K562 (cell line): ENCODE results near the gene TRRAP. TPM values are rescaled to one million over a fixed set of nuclear protein-coding genes. Genes with fewer than 3 reads are reported as not detected.
A peak's percentile ranks its signal among the peaks of the same experiment; 100 is the strongest.

Source experiments
- ELF2 ChIP-seq: fragments of 250-450 bp; sonication (Bioruptor Pico); IDR thresholded peaks from 2 replicates; pipeline ENCODE4 v1.5.0; 2021; ENCODE audit warnings: mild to moderate bottlenecking
- MTA2 ChIP-seq: fragments of 450-650 bp; IDR thresholded peaks from 2 replicates; pipeline ENCODE4 v1.6.1; 2016; ENCODE audit warnings: low read depth
- NBN ChIP-seq: fragments of 450-650 bp; IDR thresholded peaks from 2 replicates; pipeline ENCODE4 v1.6.1; 2016; ENCODE audit warnings: low read depth, mild to moderate bottlenecking
- PHB ChIP-seq: fragments of 250-450 bp; sonication (Bioruptor Pico); IDR thresholded peaks from 2 replicates; pipeline ENCODE4 v1.5.0; 2021
- PHF20 ChIP-seq: fragments of 450-650 bp; IDR thresholded peaks from 2 replicates; pipeline ENCODE4 v1.6.1; 2018; ENCODE audit not compliant: partially characterized antibody
- polyA plus RNA-seq, 8 experiments: library from polyadenylated mRNA; depleted of rRNA in 4 of 8; stranded (reverse) in 5 of 8; unstranded in 3 of 8; fragments of >200 nt; fragmentation: Nextera tagmentation in 2 of 8; fragmentation: Illumina TruSeq in 1 of 8; extraction: Ambion mirVana in 2 of 8; extraction: Trizol in 1 of 8; gene quantifications; 2 replicates each; pipeline versions ENCODE4 v1.2.1 to v1.2.3, GENCODE V29; 2011 to 2014; ENCODE audit warnings: inconsistent platforms in 1 of 8, missing spikeins in 1 of 8
- total RNA-seq, 7 experiments: library from RNA; depleted of rRNA in 6 of 7; stranded (reverse); fragments of >200 nt in 6 of 7; fragmentation: Illumina TruSeq in 2 of 7; extraction: Trizol in 2 of 7; gene quantifications; 2 replicates each; pipeline versions ENCODE4 v1.2.1 to v1.2.3, GENCODE V29; 2011 to 2021; ENCODE audit warnings: low replicate concordance in 1 of 7
- TF ChIP-seq, protein P1 (sequence below): fragments of 200-600 bp; sonication (generic); IDR thresholded peaks from one replicate; pipeline ENCODE4 v1.6.1; 2012; ENCODE audit warnings: mild to moderate bottlenecking, low read depth, low read length, inconsistent platforms
- TF ChIP-seq, protein P2 (sequence below), 2 experiments: fragments of 450-650 bp; conservative IDR thresholded peaks; 2 replicates each; pipeline ENCODE4 v1.6.1; 2017; ENCODE audit warnings: mild to moderate bottlenecking in 2 of 2, moderate library complexity in 2 of 2

Gene TRRAP
- total and polyA plus RNA-seq, 9 of the 15 experiments (the other 6 are each of a cell fraction or from before 2014, with no cell fraction given): 1.3 to 47.2 (median 9.7) TPM

DNA sequence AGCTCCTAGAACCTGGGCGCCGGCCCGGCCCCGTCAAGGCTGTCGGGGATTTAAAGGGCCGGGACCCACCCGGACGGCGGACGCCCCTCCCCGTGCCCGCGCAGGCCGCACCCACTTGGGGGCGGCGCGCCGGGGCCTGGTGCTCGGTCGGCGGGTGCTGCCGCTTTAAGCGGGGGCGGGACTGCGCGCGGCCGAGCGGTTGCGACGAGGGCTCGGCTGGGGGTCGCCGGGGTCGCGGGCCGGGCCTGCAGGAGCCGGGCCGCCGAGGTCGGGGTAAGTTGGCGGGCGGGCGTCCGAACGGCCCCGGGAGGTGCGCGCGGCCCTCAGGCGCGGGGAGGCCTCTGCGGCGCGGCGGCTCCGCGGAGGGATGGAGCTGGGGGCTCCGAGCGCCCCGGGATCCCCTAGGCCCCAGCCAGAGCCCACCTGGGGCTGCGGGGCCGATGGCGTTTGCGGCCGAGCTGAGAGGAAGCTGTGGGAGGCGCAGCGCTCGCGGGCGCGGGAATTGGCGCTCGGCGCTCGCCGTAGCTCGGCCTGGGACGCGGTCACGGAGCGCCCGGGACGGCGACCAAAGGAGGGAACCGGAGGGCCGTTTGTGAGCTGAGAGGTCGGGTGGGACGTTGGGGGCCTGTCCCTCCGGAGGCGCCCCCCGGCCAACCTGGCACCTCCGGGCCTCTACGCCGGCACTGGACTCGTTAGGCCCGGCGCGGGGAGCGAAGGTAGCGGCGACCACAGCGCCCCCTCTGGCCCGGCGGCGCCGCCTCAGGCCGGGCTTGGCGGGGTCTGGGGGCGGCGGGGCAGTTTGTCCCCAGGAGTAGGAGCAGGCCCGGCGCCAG lies at the start of gene TRRAP (continued):
- TF ChIP-seq, protein P1, sequence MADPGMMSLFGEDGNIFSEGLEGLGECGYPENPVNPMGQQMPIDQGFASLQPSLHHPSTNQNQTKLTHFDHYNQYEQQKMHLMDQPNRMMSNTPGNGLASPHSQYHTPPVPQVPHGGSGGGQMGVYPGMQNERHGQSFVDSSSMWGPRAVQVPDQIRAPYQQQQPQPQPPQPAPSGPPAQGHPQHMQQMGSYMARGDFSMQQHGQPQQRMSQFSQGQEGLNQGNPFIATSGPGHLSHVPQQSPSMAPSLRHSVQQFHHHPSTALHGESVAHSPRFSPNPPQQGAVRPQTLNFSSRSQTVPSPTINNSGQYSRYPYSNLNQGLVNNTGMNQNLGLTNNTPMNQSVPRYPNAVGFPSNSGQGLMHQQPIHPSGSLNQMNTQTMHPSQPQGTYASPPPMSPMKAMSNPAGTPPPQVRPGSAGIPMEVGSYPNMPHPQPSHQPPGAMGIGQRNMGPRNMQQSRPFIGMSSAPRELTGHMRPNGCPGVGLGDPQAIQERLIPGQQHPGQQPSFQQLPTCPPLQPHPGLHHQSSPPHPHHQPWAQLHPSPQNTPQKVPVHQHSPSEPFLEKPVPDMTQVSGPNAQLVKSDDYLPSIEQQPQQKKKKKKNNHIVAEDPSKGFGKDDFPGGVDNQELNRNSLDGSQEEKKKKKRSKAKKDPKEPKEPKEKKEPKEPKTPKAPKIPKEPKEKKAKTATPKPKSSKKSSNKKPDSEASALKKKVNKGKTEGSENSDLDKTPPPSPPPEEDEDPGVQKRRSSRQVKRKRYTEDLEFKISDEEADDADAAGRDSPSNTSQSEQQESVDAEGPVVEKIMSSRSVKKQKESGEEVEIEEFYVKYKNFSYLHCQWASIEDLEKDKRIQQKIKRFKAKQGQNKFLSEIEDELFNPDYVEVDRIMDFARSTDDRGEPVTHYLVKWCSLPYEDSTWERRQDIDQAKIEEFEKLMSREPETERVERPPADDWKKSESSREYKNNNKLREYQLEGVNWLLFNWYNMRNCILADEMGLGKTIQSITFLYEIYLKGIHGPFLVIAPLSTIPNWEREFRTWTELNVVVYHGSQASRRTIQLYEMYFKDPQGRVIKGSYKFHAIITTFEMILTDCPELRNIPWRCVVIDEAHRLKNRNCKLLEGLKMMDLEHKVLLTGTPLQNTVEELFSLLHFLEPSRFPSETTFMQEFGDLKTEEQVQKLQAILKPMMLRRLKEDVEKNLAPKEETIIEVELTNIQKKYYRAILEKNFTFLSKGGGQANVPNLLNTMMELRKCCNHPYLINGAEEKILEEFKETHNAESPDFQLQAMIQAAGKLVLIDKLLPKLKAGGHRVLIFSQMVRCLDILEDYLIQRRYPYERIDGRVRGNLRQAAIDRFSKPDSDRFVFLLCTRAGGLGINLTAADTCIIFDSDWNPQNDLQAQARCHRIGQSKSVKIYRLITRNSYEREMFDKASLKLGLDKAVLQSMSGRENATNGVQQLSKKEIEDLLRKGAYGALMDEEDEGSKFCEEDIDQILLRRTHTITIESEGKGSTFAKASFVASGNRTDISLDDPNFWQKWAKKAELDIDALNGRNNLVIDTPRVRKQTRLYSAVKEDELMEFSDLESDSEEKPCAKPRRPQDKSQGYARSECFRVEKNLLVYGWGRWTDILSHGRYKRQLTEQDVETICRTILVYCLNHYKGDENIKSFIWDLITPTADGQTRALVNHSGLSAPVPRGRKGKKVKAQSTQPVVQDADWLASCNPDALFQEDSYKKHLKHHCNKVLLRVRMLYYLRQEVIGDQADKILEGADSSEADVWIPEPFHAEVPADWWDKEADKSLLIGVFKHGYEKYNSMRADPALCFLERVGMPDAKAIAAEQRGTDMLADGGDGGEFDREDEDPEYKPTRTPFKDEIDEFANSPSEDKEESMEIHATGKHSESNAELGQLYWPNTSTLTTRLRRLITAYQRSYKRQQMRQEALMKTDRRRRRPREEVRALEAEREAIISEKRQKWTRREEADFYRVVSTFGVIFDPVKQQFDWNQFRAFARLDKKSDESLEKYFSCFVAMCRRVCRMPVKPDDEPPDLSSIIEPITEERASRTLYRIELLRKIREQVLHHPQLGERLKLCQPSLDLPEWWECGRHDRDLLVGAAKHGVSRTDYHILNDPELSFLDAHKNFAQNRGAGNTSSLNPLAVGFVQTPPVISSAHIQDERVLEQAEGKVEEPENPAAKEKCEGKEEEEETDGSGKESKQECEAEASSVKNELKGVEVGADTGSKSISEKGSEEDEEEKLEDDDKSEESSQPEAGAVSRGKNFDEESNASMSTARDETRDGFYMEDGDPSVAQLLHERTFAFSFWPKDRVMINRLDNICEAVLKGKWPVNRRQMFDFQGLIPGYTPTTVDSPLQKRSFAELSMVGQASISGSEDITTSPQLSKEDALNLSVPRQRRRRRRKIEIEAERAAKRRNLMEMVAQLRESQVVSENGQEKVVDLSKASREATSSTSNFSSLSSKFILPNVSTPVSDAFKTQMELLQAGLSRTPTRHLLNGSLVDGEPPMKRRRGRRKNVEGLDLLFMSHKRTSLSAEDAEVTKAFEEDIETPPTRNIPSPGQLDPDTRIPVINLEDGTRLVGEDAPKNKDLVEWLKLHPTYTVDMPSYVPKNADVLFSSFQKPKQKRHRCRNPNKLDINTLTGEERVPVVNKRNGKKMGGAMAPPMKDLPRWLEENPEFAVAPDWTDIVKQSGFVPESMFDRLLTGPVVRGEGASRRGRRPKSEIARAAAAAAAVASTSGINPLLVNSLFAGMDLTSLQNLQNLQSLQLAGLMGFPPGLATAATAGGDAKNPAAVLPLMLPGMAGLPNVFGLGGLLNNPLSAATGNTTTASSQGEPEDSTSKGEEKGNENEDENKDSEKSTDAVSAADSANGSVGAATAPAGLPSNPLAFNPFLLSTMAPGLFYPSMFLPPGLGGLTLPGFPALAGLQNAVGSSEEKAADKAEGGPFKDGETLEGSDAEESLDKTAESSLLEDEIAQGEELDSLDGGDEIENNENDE: no peak
- TF ChIP-seq ELF2 (CRISPR knock-in tag) (peak; percentile 15; the same call in 1 of the 2 replicates), MTA2 (no peak), NBN (peak; percentile 53; the same call in 1 of the 2 replicates), PHB (CRISPR knock-in tag) (peak; percentile 81), PHF20 (peak; percentile 83)
- TF ChIP-seq, protein P2, sequence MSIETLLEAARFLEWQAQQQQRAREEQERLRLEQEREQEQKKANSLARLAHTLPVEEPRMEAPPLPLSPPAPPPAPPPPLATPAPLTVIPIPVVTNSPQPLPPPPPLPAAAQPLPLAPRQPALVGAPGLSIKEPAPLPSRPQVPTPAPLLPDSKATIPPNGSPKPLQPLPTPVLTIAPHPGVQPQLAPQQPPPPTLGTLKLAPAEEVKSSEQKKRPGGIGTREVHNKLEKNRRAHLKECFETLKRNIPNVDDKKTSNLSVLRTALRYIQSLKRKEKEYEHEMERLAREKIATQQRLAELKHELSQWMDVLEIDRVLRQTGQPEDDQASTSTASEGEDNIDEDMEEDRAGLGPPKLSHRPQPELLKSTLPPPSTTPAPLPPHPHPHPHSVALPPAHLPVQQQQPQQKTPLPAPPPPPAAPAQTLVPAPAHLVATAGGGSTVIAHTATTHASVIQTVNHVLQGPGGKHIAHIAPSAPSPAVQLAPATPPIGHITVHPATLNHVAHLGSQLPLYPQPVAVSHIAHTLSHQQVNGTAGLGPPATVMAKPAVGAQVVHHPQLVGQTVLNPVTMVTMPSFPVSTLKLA (conservative IDR thresholded peaks at IDR 0.05): peak in 1 of 2 experiments; percentile 55; a peak in 2 of 4 replicates
